Neural cell (in vitro differentiated cells): ENCODE data around the gene KIAA1958. TPM values are rescaled to one million over a fixed set of nuclear protein-coding genes. Genes with fewer than 3 reads are reported as not detected.

Source experiments
- H2AFZ ChIP-seq: fragments of 200-600, 300-800 bp; sonication (generic), shearing (Covaris generic); 2 replicates; pipeline ENCODE4 v1.6.0; 2014; ENCODE audit warnings: low read depth, mild to moderate bottlenecking, antibody characterized with exemption, low read length, moderate library complexity
- H3F3A ChIP-seq: fragments of 200-600 bp; shearing (Covaris generic); 2 replicates; pipeline ENCODE4 v1.6.1; 2016; ENCODE audit warnings: mild to moderate bottlenecking, moderate library complexity, mixed read lengths, antibody characterized with exemption, low read length; ENCODE audit not compliant: insufficient read depth, poor library complexity, severe bottlenecking
- H3K27ac ChIP-seq: fragments of 200-600, 300-800 bp; sonication (generic), shearing (Covaris generic); 2 replicates; pipeline ENCODE4 v1.5.1; 2014; ENCODE audit warnings: mild to moderate bottlenecking, low read length, moderate library complexity
- H3K27me3 ChIP-seq: fragments of 300-800, 200-600 bp; sonication (generic), shearing (Covaris generic); 2 replicates; pipeline ENCODE4 v1.6.0; 2014; ENCODE audit warnings: mild to moderate bottlenecking, low read depth, low read length, moderate library complexity; ENCODE audit not compliant: insufficient read depth
- H3K36me3 ChIP-seq: fragments of 300-800, 200-600 bp; sonication (generic), shearing (Covaris generic); 2 replicates; pipeline ENCODE4 v1.5.1; 2014; ENCODE audit warnings: mild to moderate bottlenecking, antibody characterized with exemption, low read length, moderate library complexity; ENCODE audit not compliant: insufficient read depth
- H3K4me2 ChIP-seq: fragments of 300-800, 200-600 bp; sonication (generic), shearing (Covaris generic); 2 replicates; pipeline ENCODE4 v1.6.0; 2014; ENCODE audit warnings: mild to moderate bottlenecking, low read length
- H3K4me3 ChIP-seq: fragments of 300-800, 200-600 bp; sonication (generic), shearing (Covaris generic); 2 replicates; pipeline ENCODE4 v1.5.1; 2014; ENCODE audit warnings: mild to moderate bottlenecking, low read length, moderate library complexity
- H3K79me2 ChIP-seq: fragments of 200-600 bp; shearing (Covaris generic); replicated peaks from 2 replicates; pipeline ENCODE4 v1.6.0; 2014; ENCODE audit warnings: mild to moderate bottlenecking, low read length, moderate library complexity; ENCODE audit not compliant: insufficient read depth
- H3K9ac ChIP-seq: fragments of 300-800, 200-600 bp; sonication (generic), shearing (Covaris generic); 2 replicates; pipeline ENCODE4 v1.6.1; 2016; ENCODE audit warnings: mild to moderate bottlenecking, low read length, mixed read lengths
- H3K9me2 ChIP-seq: fragments of 200-600 bp; shearing (Covaris generic); 2 replicates; pipeline ENCODE4 v1.6.1; 2016; ENCODE audit warnings: mild to moderate bottlenecking, low read length, mixed read lengths; ENCODE audit not compliant: insufficient read depth
- H3K9me3 ChIP-seq: fragments of 200-600, 300-800 bp; sonication (generic), shearing (Covaris generic); 2 replicates; pipeline ENCODE4 v1.6.1; 2016; ENCODE audit warnings: mild to moderate bottlenecking, mixed run types, low read length, moderate library complexity, mixed read lengths
- H4K20me1 ChIP-seq: fragments of 200-600 bp; shearing (Covaris generic); 2 replicates; pipeline ENCODE4 v1.6.1; 2016; ENCODE audit warnings: mild to moderate bottlenecking, mixed run types; ENCODE audit not compliant: insufficient read depth
- CTCF ChIP-seq: fragments of 450-650 bp; IDR thresholded peaks from 2 replicates; pipeline ENCODE4 v1.5.1; 2014; ENCODE audit warnings: antibody characterized with exemption, mild to moderate bottlenecking, moderate library complexity; ENCODE audit not compliant: poor library complexity, severe bottlenecking
- EP300 ChIP-seq: fragments of 450-650 bp; conservative IDR thresholded peaks from 2 replicates; pipeline ENCODE4 v1.6.1; 2014; ENCODE audit warnings: antibody characterized with exemption, mild to moderate bottlenecking, moderate library complexity; ENCODE audit not compliant: poor library complexity, severe bottlenecking
- EZH2 ChIP-seq: fragments of 200-600, 300-800 bp; shearing (Covaris generic), sonication (generic); IDR thresholded peaks from 2 replicates; pipeline ENCODE4 v1.6.1; 2014; ENCODE audit warnings: antibody characterized with exemption, low read length, borderline replicate concordance, mild to moderate bottlenecking; ENCODE audit not compliant: insufficient read depth, poor library complexity, severe bottlenecking
- MXI1 ChIP-seq: fragments of 450-650 bp; conservative IDR thresholded peaks from 2 replicates; pipeline ENCODE4 v1.6.1; 2014; ENCODE audit warnings: antibody characterized with exemption, mild to moderate bottlenecking; ENCODE audit not compliant: poor library complexity, severe bottlenecking
- POLR2AphosphoS5 ChIP-seq: IDR thresholded peaks from 2 replicates; pipeline ENCODE4 v1.6.1; 2012
- RAD21 ChIP-seq: fragments of 450-650 bp; conservative IDR thresholded peaks from 2 replicates; pipeline ENCODE4 v1.6.1; 2014; ENCODE audit warnings: antibody characterized with exemption, mild to moderate bottlenecking, moderate library complexity
- REST ChIP-seq: IDR thresholded peaks from 2 replicates; pipeline ENCODE4 v1.6.1; 2012; ENCODE audit warnings: borderline replicate concordance
- SMC3 ChIP-seq: fragments of 450-650 bp; conservative IDR thresholded peaks from 2 replicates; pipeline ENCODE4 v1.6.1; 2014; ENCODE audit warnings: antibody characterized with exemption, mild to moderate bottlenecking, moderate library complexity; ENCODE audit not compliant: poor library complexity
- TAF1 ChIP-seq: IDR thresholded peaks from 2 replicates; pipeline ENCODE4 v1.6.1; 2012; ENCODE audit warnings: low read depth
- polyA plus RNA-seq: library from polyadenylated mRNA; depleted of rRNA; stranded (reverse); fragments of >200 nt; gene quantifications from 2 replicates; pipeline ENCODE4 v1.2.3, GENCODE V29; 2014

The KIAA1958 gene
- polyA plus RNA-seq, 1 donor from 2014 or later = 8.4 TPM

GRCh38 chr9:112472996-112473395 lies 13.6 kb upstream of the KIAA1958 start:
- Histone ChIP-seq H3K9me3 (no peaks in the 10 kb centered on the region), H3K4me2 (no peak overlapping the region), H3K79me2 (no peaks in the 10 kb centered on the region), H3K4me3 (no peak overlapping the region), H3K36me3 (no peaks in the 10 kb centered on the region), H4K20me1 (no peaks in the 10 kb centered on the region), H2AFZ (no peak overlapping the region), H3K9me2 (no peaks in the 10 kb centered on the region), H3F3A (no peaks in the 10 kb centered on the region), H3K9ac (no peak overlapping the region), H3K27me3 (no peaks in the 10 kb centered on the region), H3K27ac (no peak overlapping the region)
- TF ChIP-seq EZH2 = no peak
- no peak for TF ChIP-seq RAD21
- TF ChIP-seq REST = no peak
- no peak for TF ChIP-seq POLR2AphosphoS5
- no peak for TF ChIP-seq MXI1
- TF ChIP-seq SMC3 = no peak
- no peak for TF ChIP-seq CTCF
- TF ChIP-seq EP300 = no peak
- no peak for TF ChIP-seq TAF1

- H3K9me2 ChIP-seq = no peaks in the 10 kb centered on the region
- no peaks in the 10 kb centered on the region for H3K27me3 ChIP-seq
- H3K9me3 ChIP-seq = no peaks in the 10 kb centered on the region
- no peak for TF ChIP-seq RAD21
- TF ChIP-seq POLR2AphosphoS5 = no peak
- TF ChIP-seq TAF1 = no peak
- TF ChIP-seq MXI1 = no peak
- TF ChIP-seq CTCF = no peak
- no peak for TF ChIP-seq REST
- no peak overlapping the region for H2AFZ ChIP-seq
- H3F3A ChIP-seq = no peaks in the 10 kb centered on the region
- no peaks in the 10 kb centered on the region for H3K36me3 ChIP-seq
- H4K20me1 ChIP-seq = no peaks in the 10 kb centered on the region
- no peak overlapping the region for H3K4me3 ChIP-seq
- H3K4me2 ChIP-seq = no peak overlapping the region
- H3K79me2 ChIP-seq = no peaks in the 10 kb centered on the region
- H3K9ac ChIP-seq = no peak overlapping the region
- no peak overlapping the region for H3K27ac ChIP-seq
These were observed 12.6 kb upstream of the KIAA1958 start for GRCh38 chr9:112473986-112474385.
